Chondrocyte (in vitro differentiated cells): ENCODE measurements around the gene FABP2. TPM values are rescaled to one million over a fixed set of nuclear protein-coding genes. Genes with fewer than 3 reads are reported as not detected.
"Not testable (repeated sequence)": the region's sequence is repeated elsewhere in the genome, so short reads cannot be mapped to it uniquely, and the experiment has no call there.

Source experiments
- DNase-seq: peaks from one replicate; pipeline ENCODE4 v3.0.0; 2021; ENCODE audit warnings: mixed read lengths, low spot score
- H3K27ac Mint-ChIP-seq: one replicate; pipeline ENCODE4 v1.8.0; 2021; ENCODE audit warnings: mild to moderate bottlenecking, moderate library complexity, mixed read lengths; ENCODE audit not compliant: unreplicated experiment
- H3K27me3 Mint-ChIP-seq: 2 replicates; pipeline ENCODE4 v1.8.0; 2021; ENCODE audit warnings: low read depth, mixed read lengths
- H3K36me3 Mint-ChIP-seq: 2 replicates; pipeline ENCODE4 v1.8.0; 2021; ENCODE audit warnings: low read depth, mixed read lengths
- H3K4me1 Mint-ChIP-seq: 2 replicates; pipeline ENCODE4 v1.8.0; 2021; ENCODE audit warnings: low read depth, mild to moderate bottlenecking, mixed read lengths
- H3K4me3 Mint-ChIP-seq: one replicate; pipeline ENCODE4 v1.8.0; 2021; ENCODE audit warnings: mild to moderate bottlenecking, moderate library complexity, mixed read lengths; ENCODE audit not compliant: unreplicated experiment
- H3K9me3 Mint-ChIP-seq: 2 replicates; pipeline ENCODE4 v1.8.0; 2021; ENCODE audit warnings: low read depth, mixed read lengths
- CTCF ChIP-seq: fragments of 200-600 bp; sonication (generic); IDR thresholded peaks from 2 replicates; pipeline ENCODE4 v1.5.0; 2021; ENCODE audit warnings: antibody characterized with exemption, mild to moderate bottlenecking, moderate library complexity
- long read RNA-seq: library from polyadenylated mRNA; stranded (forward); transcript quantifications from one replicate; pipeline ENCODE4 v2.0.0, GENCODE V29; 2021
- total RNA-seq: library from RNA; stranded (reverse); gene quantifications from 3 replicates; pipeline ENCODE4 v1.2.1, GENCODE V29; 2021

FABP2 gene
- not detected in 3 replicates for total RNA-seq
- long read RNA-seq: 0 reads

DNA sequence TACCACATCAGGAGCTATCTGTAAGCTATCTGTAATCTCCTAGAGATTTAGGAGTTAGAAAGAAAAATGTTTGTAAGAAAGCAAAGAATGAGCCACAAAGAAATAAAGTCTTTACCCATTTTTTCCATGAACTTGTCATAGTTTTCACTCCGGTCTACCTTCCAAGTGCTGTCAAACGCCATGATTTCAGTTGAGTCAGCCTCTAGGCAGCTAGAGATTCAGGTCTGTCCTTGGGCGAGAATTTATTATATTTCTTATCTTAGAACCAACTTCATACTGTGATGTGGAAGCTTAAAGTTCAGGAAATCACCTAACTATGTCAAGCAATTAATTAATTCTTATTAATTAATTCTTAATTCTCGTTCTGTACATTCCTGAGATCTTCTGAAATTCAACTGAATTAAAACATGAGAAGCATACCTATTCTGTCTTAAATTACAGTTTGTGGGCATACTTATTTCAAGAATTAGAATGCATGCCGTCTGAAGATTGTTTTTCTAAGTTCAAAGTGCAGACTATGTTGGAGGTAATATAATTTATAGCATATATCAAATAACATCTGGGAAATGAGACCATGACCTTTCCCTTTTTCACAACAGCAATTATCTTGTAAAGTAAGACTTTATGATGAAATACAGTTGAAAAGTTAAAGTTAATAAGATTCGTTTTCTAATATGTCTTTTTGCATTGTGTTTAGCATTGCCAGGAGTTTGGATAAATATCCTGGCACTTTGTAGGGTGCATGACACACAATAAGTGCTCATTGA lies at the start of gene FABP2:
TSS of gene FABP2 (minus strand) at position 218 of the 767 bp plus-strand sequence. CDS start at position 182, 36 bp downstream.
- no peaks in the 10 kb centered on the region for H3K36me3 Mint-ChIP-seq
- H3K27me3 Mint-ChIP-seq: no peaks in the 10 kb centered on the region
- H3K27ac Mint-ChIP-seq: no peak within 1 kb of the TSS
- no peak within 1 kb of the TSS for H3K4me3 Mint-ChIP-seq
- H3K4me1 Mint-ChIP-seq: no peaks in the 10 kb centered on the region
- TF ChIP-seq CTCF: no peak
- no peak for DNase-seq
- H3K9me3 Mint-ChIP-seq: no peaks in the 10 kb centered on the region

DNA sequence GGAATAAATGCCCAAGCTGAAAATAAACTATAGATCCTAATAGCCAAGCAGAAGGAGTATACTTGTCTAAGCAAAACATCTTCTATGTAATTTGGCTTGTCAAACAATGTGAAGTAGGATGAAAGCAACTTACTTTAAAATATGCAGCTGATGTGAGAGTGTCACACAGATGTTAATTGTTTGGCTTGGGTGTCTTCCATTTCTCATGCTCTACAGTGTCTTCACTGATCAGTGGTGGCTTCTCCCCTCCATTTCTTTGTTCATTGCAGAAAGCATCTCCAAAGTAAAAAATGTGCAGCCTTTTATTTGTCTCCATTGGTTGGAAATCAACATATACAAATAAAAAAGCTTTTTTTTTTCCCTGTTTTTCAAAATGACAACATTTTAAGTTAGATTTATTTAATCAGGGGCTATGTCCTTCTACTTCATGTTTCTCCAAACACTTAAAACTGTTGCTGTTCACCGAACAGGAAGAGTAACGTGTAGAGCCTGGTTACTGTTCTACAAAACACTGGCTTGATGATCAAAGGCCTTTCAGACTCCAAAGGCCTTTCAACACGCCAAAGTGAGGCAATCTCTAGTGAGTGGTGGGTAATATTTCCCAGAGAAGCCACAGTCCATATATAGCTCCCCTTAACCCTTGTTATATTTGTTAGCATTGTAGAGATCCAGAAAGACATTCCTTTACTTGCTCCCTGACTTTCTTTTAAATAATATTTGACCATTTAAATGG lies 49.2 kb upstream of the FABP2 start:
- not testable (repeated sequence) for H3K27me3 Mint-ChIP-seq, DNase-seq, H3K4me1 Mint-ChIP-seq, H3K4me3 Mint-ChIP-seq, H3K36me3 Mint-ChIP-seq, H3K27ac Mint-ChIP-seq, H3K9me3 Mint-ChIP-seq

DNA sequence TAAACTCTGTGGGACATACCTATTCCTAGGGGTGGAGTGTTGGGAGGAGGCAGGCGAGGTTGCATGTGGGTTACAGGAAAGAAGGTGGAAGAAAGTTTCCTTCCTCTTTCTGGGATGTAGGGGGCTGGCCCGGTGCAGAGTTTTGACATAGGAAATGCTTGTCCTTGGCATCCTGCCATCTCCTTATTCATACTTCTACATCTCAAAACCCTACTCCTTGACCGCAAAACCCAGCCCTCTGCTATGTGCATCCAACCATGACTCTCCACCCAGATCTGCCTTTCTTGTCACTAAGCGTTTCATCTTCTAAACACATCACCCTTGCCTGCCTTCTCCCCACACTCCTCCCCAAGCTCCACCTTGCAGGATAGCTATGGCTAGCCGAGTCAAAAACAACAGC lies 48.5 kb upstream of the FABP2 start:
- H3K36me3 Mint-ChIP-seq, H3K27me3 Mint-ChIP-seq, H3K4me1 Mint-ChIP-seq, H3K27ac Mint-ChIP-seq, H3K4me3 Mint-ChIP-seq, H3K9me3 Mint-ChIP-seq, DNase-seq: not testable (repeated sequence)

DNA sequence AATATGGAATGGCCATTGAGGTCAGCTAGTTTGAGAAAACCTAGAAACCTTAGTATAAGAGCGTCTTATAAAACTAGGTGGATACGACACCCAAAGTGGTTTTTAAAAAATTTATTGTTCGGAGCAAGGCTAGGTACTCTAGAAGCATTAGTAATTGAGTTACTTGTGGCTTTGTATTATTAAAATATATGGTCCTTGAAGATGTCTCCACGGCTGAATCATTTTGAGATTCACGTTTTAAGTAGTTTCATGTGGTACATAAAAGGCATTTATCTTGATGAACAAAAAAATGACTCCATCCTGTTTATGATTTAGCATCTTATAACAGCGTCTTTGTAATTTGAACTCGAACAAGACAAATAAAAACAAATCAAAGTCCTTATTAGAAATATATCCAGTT lies 44.9 kb upstream of the FABP2 start:
- not testable (repeated sequence) for H3K4me1 Mint-ChIP-seq, H3K36me3 Mint-ChIP-seq, DNase-seq, H3K9me3 Mint-ChIP-seq, H3K4me3 Mint-ChIP-seq, H3K27ac Mint-ChIP-seq, H3K27me3 Mint-ChIP-seq

DNA sequence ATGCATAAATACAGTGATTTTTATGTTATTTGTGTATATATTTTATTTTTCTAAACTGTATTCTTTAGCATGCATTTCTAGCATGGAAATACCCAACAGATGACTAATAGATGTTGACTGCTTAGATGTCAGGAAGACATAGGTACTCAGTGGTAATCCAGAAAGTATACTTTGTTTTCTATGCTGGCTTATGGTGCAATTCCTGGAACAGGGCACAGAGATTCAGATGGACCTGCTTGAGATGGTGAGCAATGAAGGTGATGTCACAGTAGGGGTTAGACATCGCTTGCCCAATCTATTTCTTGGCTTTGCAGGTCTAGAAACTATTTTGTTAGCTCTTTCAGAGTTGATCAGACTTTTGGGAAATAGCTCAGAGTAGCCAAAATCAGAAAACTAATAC lies 42.3 kb upstream of the FABP2 start:
- H3K9me3 Mint-ChIP-seq, H3K4me3 Mint-ChIP-seq, H3K36me3 Mint-ChIP-seq, H3K4me1 Mint-ChIP-seq, H3K27ac Mint-ChIP-seq, H3K27me3 Mint-ChIP-seq, DNase-seq: not testable (repeated sequence)

- DNase-seq, H3K27ac Mint-ChIP-seq, H3K27me3 Mint-ChIP-seq, H3K9me3 Mint-ChIP-seq, H3K4me3 Mint-ChIP-seq, H3K36me3 Mint-ChIP-seq, H3K4me1 Mint-ChIP-seq: not testable (repeated sequence)
Measured at GRCh38 chr4:119363372-119363771, 41.4 kb upstream of the FABP2 start.

- H3K9me3 Mint-ChIP-seq, H3K36me3 Mint-ChIP-seq, H3K4me1 Mint-ChIP-seq, H3K27me3 Mint-ChIP-seq, H3K27ac Mint-ChIP-seq, DNase-seq, H3K4me3 Mint-ChIP-seq: not testable (repeated sequence)
Measured at GRCh38 chr4:119362413-119362812, 40.5 kb upstream of the FABP2 start.

- H3K4me1 Mint-ChIP-seq: peaks cover 20% of the 10 kb centered on the region
- H3K36me3 Mint-ChIP-seq, H3K4me3 Mint-ChIP-seq, H3K27ac Mint-ChIP-seq, H3K27me3 Mint-ChIP-seq, H3K9me3 Mint-ChIP-seq, DNase-seq: not testable (repeated sequence)
Measured at GRCh38 chr4:119359873-119360272, 37.9 kb upstream of the FABP2 start.

- not testable (repeated sequence) for DNase-seq, H3K4me3 Mint-ChIP-seq, H3K27me3 Mint-ChIP-seq, H3K36me3 Mint-ChIP-seq, H3K9me3 Mint-ChIP-seq
- Mint-ChIP-seq H3K4me1 (peaks cover 20% of the 10 kb centered on the region), H3K27ac (peak overlapping the region; percentile 84)
Measured at GRCh38 chr4:119356796-119357195, 34.9 kb upstream of the FABP2 start.

DNA sequence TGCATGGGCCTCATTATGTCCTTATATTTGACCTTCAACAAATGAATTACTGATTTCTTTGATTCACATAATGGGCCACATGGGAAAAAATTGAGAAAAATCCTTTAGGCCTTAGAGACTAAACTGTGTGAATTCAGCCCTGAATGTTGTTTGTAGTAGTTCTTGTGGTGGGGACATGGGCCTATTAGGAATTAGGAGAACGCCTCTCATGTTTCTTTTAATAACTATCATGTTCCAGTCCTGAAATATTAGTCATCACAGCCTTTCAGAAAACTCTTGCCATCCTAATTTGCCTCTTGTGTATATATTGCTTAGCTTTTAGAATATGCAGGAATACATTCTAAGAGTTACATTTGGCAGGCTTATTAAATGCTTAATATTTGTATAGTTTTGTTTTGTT lies 34.1 kb upstream of the FABP2 start:
- H3K27ac Mint-ChIP-seq: peak overlapping the region; percentile 84
- H3K9me3 Mint-ChIP-seq: not testable (repeated sequence)

GRCh38 chr4:119353364-119353763 lies 31.4 kb upstream of the FABP2 start:
- not testable (repeated sequence) for H3K27me3 Mint-ChIP-seq, H3K9me3 Mint-ChIP-seq, DNase-seq, H3K36me3 Mint-ChIP-seq, H3K27ac Mint-ChIP-seq, H3K4me3 Mint-ChIP-seq
- H3K4me1 Mint-ChIP-seq: peaks cover 25% of the 10 kb centered on the region

More for the DNA sequence above, 34.1 kb upstream of the FABP2 start:
- DNase-seq, H3K4me3 Mint-ChIP-seq, H3K36me3 Mint-ChIP-seq, H3K27me3 Mint-ChIP-seq: not testable (repeated sequence)
- H3K4me1 Mint-ChIP-seq: peaks cover 20% of the 10 kb centered on the region

DNA sequence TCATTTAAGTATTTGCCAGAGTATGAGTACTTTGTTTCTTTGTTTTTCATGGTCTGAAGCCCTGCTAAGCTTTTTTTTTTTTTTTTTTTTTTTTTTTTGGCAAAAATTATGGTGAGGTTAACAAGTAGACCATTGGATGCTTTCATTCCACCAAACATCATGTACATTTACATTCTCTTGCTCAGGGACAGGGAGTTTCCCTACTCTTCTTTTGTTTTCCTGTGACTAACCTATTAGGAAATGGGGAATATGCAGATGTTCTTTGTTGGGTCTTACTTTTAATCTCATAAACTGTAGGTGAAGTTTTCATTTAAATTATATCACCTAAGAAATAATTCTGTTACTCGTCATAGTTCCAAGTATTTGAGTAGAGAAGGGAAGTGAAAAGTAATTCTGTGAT lies 26.2 kb upstream of the FABP2 start:
- not testable (repeated sequence) for H3K9me3 Mint-ChIP-seq, H3K4me1 Mint-ChIP-seq, H3K4me3 Mint-ChIP-seq, DNase-seq, H3K27me3 Mint-ChIP-seq, H3K36me3 Mint-ChIP-seq
- peak overlapping the region; percentile 49 for H3K27ac Mint-ChIP-seq
